GM12878 (cell line): ENCODE results near the gene FOXO3. TPM values are rescaled to one million over a fixed set of nuclear protein-coding genes. Genes with fewer than 3 reads are reported as not detected.

Source experiments
- ATAC-seq: fragments of 200-7000 bp; cut with Tn5 transposase; 3 replicates; pipeline ENCODE4 v1.9.1; 2020; ENCODE audit warnings: mild to moderate bottlenecking, moderate library complexity
- BruUV-seq: library from RNA; stranded (reverse); fragments of 400-500 nt; replicated peaks from 2 replicates; lab custom pipeline; 2021; lab: Mats Ljungman, UMichigan
- CTCF ChIA-PET: fragments of 300-600 bp; sonication (Branson Sonifier 250); formaldehyde crosslinking; extraction: SDS; loops from one replicate; lab custom pipeline; 2021; ENCODE audit warnings: inconsistent platforms; lab: Yijun Ruan, JAX
- POLR2A ChIA-PET: fragments of 350-600 bp; formaldehyde crosslinking; extraction: SDS; loops from one replicate; lab custom pipeline; 2021; ENCODE audit warnings: inconsistent platforms; lab: Charles Lee
- RAD21 ChIA-PET: fragments of 300-600 bp; sonication (Branson Sonifier 250); formaldehyde crosslinking; loops from one replicate; lab custom pipeline; 2023; ENCODE audit warnings: antibody characterized with exemption; ENCODE audit not compliant: unreplicated experiment; lab: Charles Lee
- SMC1A ChIA-PET: fragments of 300-600 bp; sonication (Branson Sonifier 250); formaldehyde crosslinking; loops from one replicate; lab custom pipeline; 2023; ENCODE audit not compliant: unreplicated experiment, uncharacterized antibody; lab: Charles Lee
- DNase-seq: peaks from one replicate; pipeline ENCODE4 v3.0.0-alpha.2; 2011; ENCODE audit warnings: low read depth, low spot score
- FAIRE-seq: peaks from 3 replicates; lab custom pipeline; 2011; peaks lifted over from hg19 to GRCh38; lab: Jason Lieb, UNC
- H2AFZ ChIP-seq: 2 replicates; pipeline ENCODE4 v1.6.0; 2011; ENCODE audit warnings: low read depth, low read length, control low read depth; ENCODE audit not compliant: control insufficient read depth
- H3K27ac ChIP-seq: 2 replicates; pipeline ENCODE4 v1.5.1; 2011; ENCODE audit warnings: control low read depth; ENCODE audit not compliant: control insufficient read depth, insufficient read depth
- H3K27me3 ChIP-seq, 2 experiments: replicated peaks in 1 of 2; 2 replicates each; pipeline versions ENCODE4 v1.6.0 to v1.6.1; 2011; ENCODE audit warnings: low read length in 1 of 2; ENCODE audit not compliant: control insufficient read depth in 2 of 2, insufficient read depth in 2 of 2
- H3K36me3 ChIP-seq, 2 experiments: 2 replicates each; pipeline ENCODE4 v1.5.1; 2011; ENCODE audit warnings: low read length in 1 of 2; ENCODE audit not compliant: control insufficient read depth in 2 of 2, insufficient read depth in 2 of 2
- H3K4me1 ChIP-seq: 2 replicates; pipeline ENCODE4 v1.6.1; 2011; ENCODE audit warnings: mild to moderate bottlenecking, low read length, moderate library complexity, mixed read lengths; ENCODE audit not compliant: control insufficient read depth, insufficient read depth
- H3K4me2 ChIP-seq: 2 replicates; pipeline ENCODE4 v1.6.0; 2011; ENCODE audit warnings: control low read depth; ENCODE audit not compliant: control insufficient read depth, insufficient read depth
- H3K4me3 ChIP-seq: fragments of 200-600 bp; sonication (generic); 2 replicates; pipeline ENCODE4 v1.5.1; 2016
- H3K79me2 ChIP-seq: 2 replicates; pipeline ENCODE4 v1.6.0; 2011; ENCODE audit warnings: low read length; ENCODE audit not compliant: control insufficient read depth, insufficient read depth
- H3K9ac ChIP-seq: 2 replicates; pipeline ENCODE4 v1.8.0; 2011; ENCODE audit warnings: low read length, control low read depth, mixed read lengths; ENCODE audit not compliant: control insufficient read depth, insufficient read depth
- H3K9me3 ChIP-seq: replicated peaks from 3 replicates; pipeline ENCODE4 v1.5.1; 2011; ENCODE audit warnings: mild to moderate bottlenecking, low read length; ENCODE audit not compliant: control insufficient read depth, insufficient read depth
- H4K20me1 ChIP-seq: 2 replicates; pipeline ENCODE4 v1.6.0; 2011; ENCODE audit not compliant: control insufficient read depth, insufficient read depth
- ESRRA ChIP-seq: IDR thresholded peaks from 2 replicates; pipeline ENCODE4 v1.6.1; 2012; ENCODE audit warnings: mild to moderate bottlenecking, low read length, improper control_type of control experiment
- FOXK2 ChIP-seq: fragments of 450-650 bp; IDR thresholded peaks from 2 replicates; pipeline ENCODE4 v1.6.1; 2017; ENCODE audit warnings: mild to moderate bottlenecking, moderate library complexity
- IRF4 ChIP-seq: IDR thresholded peaks from 2 replicates; pipeline ENCODE4 v1.6.1; 2011; ENCODE audit warnings: low read depth, low read length
- PRDM15 ChIP-seq: fragments of 450-650 bp; formaldehyde crosslinking; IDR thresholded peaks from 2 replicates; pipeline ENCODE4 v1.4.0; 2020; ENCODE audit warnings: mild to moderate bottlenecking, moderate library complexity
- SMAD1 ChIP-seq: fragments of 450-650 bp; IDR thresholded peaks from 2 replicates; pipeline ENCODE4 v1.6.1; 2018; ENCODE audit warnings: mild to moderate bottlenecking, low read depth; ENCODE audit not compliant: partially characterized antibody
- SMARCA5 ChIP-seq: fragments of 450-650 bp; IDR thresholded peaks from 2 replicates; pipeline ENCODE4 v1.6.1; 2017; ENCODE audit warnings: mild to moderate bottlenecking
- SRF ChIP-seq, 2 experiments: IDR thresholded peaks; 2 replicates each; pipeline ENCODE4 v1.6.1; 2011; ENCODE audit warnings: low read depth in 2 of 2, low read length in 2 of 2, mild to moderate bottlenecking in 1 of 2, moderate library complexity in 1 of 2
- SUPT20H ChIP-seq: IDR thresholded peaks from 2 replicates; pipeline ENCODE4 v1.6.1; 2011; ENCODE audit warnings: low read depth, mild to moderate bottlenecking, low read length, moderate library complexity, borderline replicate concordance; ENCODE audit not compliant: control insufficient read depth
- YBX1 ChIP-seq: fragments of 450-650 bp; IDR thresholded peaks from 2 replicates; pipeline ENCODE4 v1.6.1; 2016; ENCODE audit warnings: antibody characterized with exemption
- ZBTB33 ChIP-seq: fragments of 450-650 bp; IDR thresholded peaks from 2 replicates; pipeline ENCODE4 v1.6.1; 2017; ENCODE audit warnings: mild to moderate bottlenecking
- ZSCAN29 ChIP-seq: fragments of 450-650 bp; IDR thresholded peaks from 2 replicates; pipeline ENCODE4 v1.6.1; 2017; ENCODE audit warnings: mild to moderate bottlenecking, moderate library complexity
- WGBS: methylation state at CpG from one replicate; pipeline ENCODE4 v1.1.6; 2016; ENCODE audit warnings: low lambda C conversion rate; ENCODE audit not compliant: insufficient replicate concordance, insufficient coverage; ENCODE audit errors: missing lambda C conversion rate; 5-methylcytosine and 5-hydroxymethylcytosine counted together
- in situ Hi-C: fragments of 300-500 bp; cut with MboI; formaldehyde crosslinking; loops from 9 replicates; pipeline ENCODE4 v1.14.3; 2018; ENCODE audit warnings: mixed read lengths
- intact Hi-C: fragments of 100-400 bp; cut with micrococcal nuclease; formaldehyde crosslinking; loops from one replicate; pipeline ENCODE4 v1.14.2; 2022; ENCODE audit not compliant: unreplicated experiment
- polyA plus RNA-seq, 11 experiments: library from polyadenylated mRNA; depleted of rRNA in 4 of 11; unstranded in 6 of 11; stranded (reverse) in 5 of 11; fragments of >200 nt; fragmentation: Nextera tagmentation in 4 of 11; fragmentation: Illumina TruSeq in 1 of 11; extraction: Ambion mirVana in 4 of 11; extraction: Trizol in 1 of 11; gene quantifications; 1 replicate in 1 of 11; 2 replicates in 10 of 11; pipeline versions ENCODE4 v1.2.1 to v1.2.3, GENCODE V29; 2011 to 2016; ENCODE audit warnings: inconsistent platforms in 2 of 11, missing spikeins in 2 of 11, low read depth in 1 of 11
- total RNA-seq, 4 experiments: library from RNA; depleted of rRNA in 3 of 4; stranded (reverse); fragments of >200 nt in 3 of 4; fragmentation: Illumina TruSeq in 1 of 4; extraction: Trizol in 1 of 4; gene quantifications; 2 replicates each; pipeline versions ENCODE4 v1.2.1 to v1.2.3, GENCODE V29; 2013 to 2021

The FOXO3 gene
- total and polyA plus RNA-seq, 10 of the 15 experiments (the other 5 are each of a cell fraction or from before 2014, with no cell fraction given) = 0.82 to 4.5 (median 1.7) TPM

- intact Hi-C loops = no loop called here
- no TSS peak for BruUV-seq
- DNase-seq = no peak
- Histone ChIP-seq H3K4me1 (no peaks in the 10 kb centered on the region), H4K20me1 (no peaks in the 10 kb centered on the region; the same call in none of the 2 replicates), H2AFZ (no peak overlapping the region), H3K9me3 (no peaks in the 10 kb centered on the region), H3K36me3 (no peaks in the 10 kb centered on the region; a peak in 1 of 4 replicates), H3K27me3 (no peaks in the 10 kb centered on the region), H3K79me2 (no peaks in the 10 kb centered on the region; the same call in 1 of the 2 replicates), H3K9ac (no peak overlapping the region), H3K4me2 (no peak overlapping the region)
- POLR2A ChIA-PET = no interaction called here
- CTCF ChIA-PET = interaction anchor here (1.7 kb wide), 1 partner anchor 25 kb away, joined by 4 read pairs; no protein-coding TSS in a partner anchor
- FAIRE-seq = no peak
- in situ Hi-C loops = no loop called here
- RAD21 ChIA-PET = no interaction called here
- ATAC-seq = no peak
- SMC1A ChIA-PET = no interaction called here
- TF ChIP-seq ZSCAN29 (no peak), SMAD1 (no peak), YBX1 (no peak), ESRRA (no peak), ZBTB33 (no peak)
- TF ChIP-seq, all 136 proteins: peak for 0
- Histone ChIP-seq H3K4me3 (no peak overlapping the region), H3K27ac (no peak overlapping the region)
Measured at GRCh38 chr6:108652375-108652774, 91.7 kb downstream of the FOXO3 start.

- DNase-seq (no peak), ATAC-seq (no peak), FAIRE-seq (no peak)
- Histone ChIP-seq H3K36me3 (no peaks in the 10 kb centered on the region; a peak in 1 of 4 replicates), H3K9me3 (no peaks in the 10 kb centered on the region), H3K27me3 (no peaks in the 10 kb centered on the region), H3K4me2 (no peak overlapping the region), H3K79me2 (no peaks in the 10 kb centered on the region; the same call in 1 of the 2 replicates), H3K4me1 (no peaks in the 10 kb centered on the region), H3K9ac (no peak overlapping the region), H3K27ac (no peak overlapping the region), H4K20me1 (no peaks in the 10 kb centered on the region; the same call in none of the 2 replicates), H3K4me3 (no peak overlapping the region), H2AFZ (no peak overlapping the region)
- no TSS peak for BruUV-seq
- ChIA-PET POLR2A (no interaction called here), RAD21 (no interaction called here), CTCF (no interaction called here), SMC1A (no interaction called here)
- intact Hi-C loops (no loop called here), in situ Hi-C loops (no loop called here)
- WGBS = 93% methylated on average over 3 of the region's 3 CpGs
- no peak for TF ChIP-seq SUPT20H
- no peak for TF ChIP-seq SMARCA5
- TF ChIP-seq PRDM15 (CRISPR knock-in tag) = no peak
- no peak for TF ChIP-seq SRF (IDR thresholded peaks at IDR 0.05; ENCODE audit: low read depth in 2 of 2, low read length in 2 of 2)
- TF ChIP-seq IRF4 = no peak
- TF ChIP-seq ZBTB33 = no peak
- no peak for TF ChIP-seq FOXK2
Measured at GRCh38 chr6:108653949-108654348, 93.2 kb downstream of the FOXO3 start.
